Measurements from ENCODE around the gene NOA1. TPM values are rescaled to one million over a fixed set of nuclear protein-coding genes. Genes with fewer than 3 reads are reported as not detected.

NOA1 gene
- total and polyA plus RNA-seq, 11 donors = 5.3 to 23.0 (median 12.2) TPM

DNA sequence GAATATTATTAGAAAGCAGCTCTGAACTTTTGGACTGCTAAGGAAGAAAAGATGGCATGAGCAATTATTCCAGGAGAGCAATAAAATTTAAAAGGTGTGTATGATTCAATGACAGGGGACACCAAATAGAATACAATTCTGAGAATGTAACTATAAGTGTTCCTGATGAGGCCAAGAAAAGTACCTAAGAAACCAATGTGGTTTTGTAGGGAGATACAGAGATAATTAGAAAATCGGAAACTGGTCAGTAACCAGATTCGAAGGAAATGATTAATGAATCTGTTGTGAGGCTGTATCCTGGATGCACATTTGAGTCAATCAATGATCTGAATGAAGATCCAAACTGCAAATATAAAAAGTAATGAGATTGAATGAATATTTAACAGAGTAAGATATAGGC is 6.0 kb downstream of the NOA1 start:
- peaks cover 0 to 86% (median 80%) of the 10 kb centered on the region in 9 donors for H3K36me3 ChIP-seq
- intact Hi-C loops (cut with DNase I) = loop anchor here in 2 of 10 donors (5.0 to 10.0 kb wide), 2 partner anchors 57 to 59 kb away; no protein-coding TSS in a partner anchor

DNA sequence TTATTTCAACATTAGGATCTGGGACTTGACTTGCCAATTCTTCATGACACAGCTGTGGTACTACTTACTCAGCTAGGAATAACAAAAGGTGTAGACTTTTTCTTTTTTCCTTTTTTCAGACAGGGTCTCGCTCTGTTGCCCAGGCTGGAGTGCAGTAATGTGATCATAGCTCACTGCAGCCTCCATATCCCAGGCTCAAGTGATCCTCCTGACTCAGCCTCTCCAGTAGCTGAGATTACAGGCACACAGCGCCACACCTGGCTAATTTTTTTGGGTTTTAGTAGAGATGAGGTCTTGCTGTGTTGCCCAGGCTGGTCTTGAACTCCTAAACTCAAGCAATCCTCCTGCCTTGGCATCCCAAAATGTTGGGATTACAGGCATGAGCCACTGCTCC is 16.3 kb downstream of the NOA1 start:
- peaks cover 0 to 11% (median 4%) of the 10 kb centered on the region in 12 donors for H3K4me1 ChIP-seq
- TF ChIP-seq, protein P1, sequence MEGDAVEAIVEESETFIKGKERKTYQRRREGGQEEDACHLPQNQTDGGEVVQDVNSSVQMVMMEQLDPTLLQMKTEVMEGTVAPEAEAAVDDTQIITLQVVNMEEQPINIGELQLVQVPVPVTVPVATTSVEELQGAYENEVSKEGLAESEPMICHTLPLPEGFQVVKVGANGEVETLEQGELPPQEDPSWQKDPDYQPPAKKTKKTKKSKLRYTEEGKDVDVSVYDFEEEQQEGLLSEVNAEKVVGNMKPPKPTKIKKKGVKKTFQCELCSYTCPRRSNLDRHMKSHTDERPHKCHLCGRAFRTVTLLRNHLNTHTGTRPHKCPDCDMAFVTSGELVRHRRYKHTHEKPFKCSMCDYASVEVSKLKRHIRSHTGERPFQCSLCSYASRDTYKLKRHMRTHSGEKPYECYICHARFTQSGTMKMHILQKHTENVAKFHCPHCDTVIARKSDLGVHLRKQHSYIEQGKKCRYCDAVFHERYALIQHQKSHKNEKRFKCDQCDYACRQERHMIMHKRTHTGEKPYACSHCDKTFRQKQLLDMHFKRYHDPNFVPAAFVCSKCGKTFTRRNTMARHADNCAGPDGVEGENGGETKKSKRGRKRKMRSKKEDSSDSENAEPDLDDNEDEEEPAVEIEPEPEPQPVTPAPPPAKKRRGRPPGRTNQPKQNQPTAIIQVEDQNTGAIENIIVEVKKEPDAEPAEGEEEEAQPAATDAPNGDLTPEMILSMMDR (IDR thresholded peaks at IDR 0.05) = no peak
- TF ChIP-seq POLR2A (IDR thresholded peaks at IDR 0.05) = no peak
- no peak overlapping the region for H3K4me3 ChIP-seq
- WGBS, 4 donors = 97 to 100% (median 99%) methylated on average over 2 of the region's 2 CpGs
- DNase-seq = no peak
- no peak for ATAC-seq
- H3K9me3 ChIP-seq = no peaks in the 10 kb centered on the region
- intact Hi-C loops (cut with DNase I) = no loop called here
- H3K36me3 ChIP-seq = peaks cover 0 to 55% (median 49%) of the 10 kb centered on the region in 9 donors
- H3K27me3 ChIP-seq = no peaks in the 10 kb centered on the region
- no peak overlapping the region for H3K27ac ChIP-seq

More for the DNA sequence above, 6.0 kb downstream of the NOA1 start:
- 95 to 97% (median 96%) methylated on average over 2 of the region's 2 CpGs for WGBS, 4 donors
- no peak overlapping the region for H3K27ac ChIP-seq
- ATAC-seq (no peak), DNase-seq (no peak)
- H3K9me3 ChIP-seq = peaks cover 0 to 20% (median 10%) of the 10 kb centered on the region in 12 donors
- no peak overlapping the region for H3K4me3 ChIP-seq
- H3K4me1 ChIP-seq = peaks cover 0 to 23% (median 15%) of the 10 kb centered on the region in 12 donors
- no peak for TF ChIP-seq POLR2A (IDR thresholded peaks at IDR 0.05)
- TF ChIP-seq, protein P1 (IDR thresholded peaks at IDR 0.05) = no peak
- no peaks in the 10 kb centered on the region for H3K27me3 ChIP-seq

DNA sequence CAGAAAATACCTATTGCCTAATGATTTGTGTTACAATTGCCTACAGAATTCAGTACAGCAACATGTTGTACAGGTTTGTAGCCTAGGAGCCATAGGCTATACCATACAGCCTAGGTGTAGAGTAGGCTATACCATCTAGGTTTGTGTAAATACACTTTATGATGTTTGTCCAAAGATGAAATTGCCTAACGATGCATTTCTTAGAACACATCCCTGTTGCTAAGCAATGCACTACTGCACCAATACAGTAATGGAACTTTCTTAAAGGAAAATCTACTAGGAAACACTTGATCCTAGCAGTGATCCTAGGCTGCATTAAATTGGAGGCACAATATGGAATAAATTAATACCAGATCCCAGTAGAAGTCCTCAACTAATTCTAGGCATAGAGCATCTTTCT is 18.3 kb downstream of the NOA1 start:
- intact Hi-C loops (cut with DNase I) = no loop called here
- Histone ChIP-seq H3K9me3 (no peaks in the 10 kb centered on the region), H3K36me3 (peaks cover 0 to 34% (median 29%) of the 10 kb centered on the region in 9 donors), H3K4me1 (peaks cover 0 to 11% (median 4%) of the 10 kb centered on the region in 12 donors), H3K27ac (peak overlapping the region in 1 of 12 donors; percentile 51), H3K27me3 (no peaks in the 10 kb centered on the region), H3K4me3 (no peak overlapping the region)
- ATAC-seq = no peak
- TF ChIP-seq, protein P1 (IDR thresholded peaks at IDR 0.05) = no peak
- no peak for TF ChIP-seq POLR2A (IDR thresholded peaks at IDR 0.05)
- no peak for DNase-seq
- 78 to 86% (median 85%) methylated on average over 1 of the region's 1 CpG for WGBS, 4 donors

DNA sequence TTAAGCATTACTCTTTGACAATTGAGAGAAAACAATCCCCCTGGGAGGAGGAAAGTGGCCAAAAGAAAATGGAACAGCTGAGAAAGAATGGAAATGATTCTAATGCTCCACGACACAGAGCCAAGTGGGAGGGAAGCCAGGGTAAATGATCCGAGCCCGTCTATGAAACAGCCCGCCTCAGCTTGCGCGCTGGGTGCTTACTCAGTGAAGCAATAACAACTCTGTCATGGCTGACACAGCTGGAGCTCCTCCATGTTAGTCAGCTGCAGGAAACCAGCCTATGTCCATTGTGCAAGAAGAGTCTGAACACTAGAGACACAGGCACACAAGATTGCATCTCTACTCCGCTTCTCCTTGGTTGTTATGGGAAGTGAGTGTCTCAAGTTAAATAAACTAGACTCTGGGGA is 19.3 kb downstream of the NOA1 start:
- no peaks in the 10 kb centered on the region for H3K9me3 ChIP-seq
- intact Hi-C loops (cut with DNase I) = no loop called here
- peak overlapping the region in 7 of 12 donors; percentile 2 to 51 (median 24) for H3K27ac ChIP-seq
- peaks cover 0 to 11% (median 4%) of the 10 kb centered on the region in 12 donors for H3K4me1 ChIP-seq
- H3K4me3 ChIP-seq = peak overlapping the region in 1 of 12 donors; percentile 2
- WGBS, 4 donors = 33 to 50% (median 46%) methylated on average over 7 of the region's 7 CpGs
- TF ChIP-seq, protein P1 (IDR thresholded peaks at IDR 0.05) = no peak
- TF ChIP-seq POLR2A (IDR thresholded peaks at IDR 0.05) = no peak
- H3K27me3 ChIP-seq = no peaks in the 10 kb centered on the region
- peak; percentile 92 to 98 (median 98) for ATAC-seq
- H3K36me3 ChIP-seq = peaks cover 0 to 25% (median 19%) of the 10 kb centered on the region in 9 donors
- DNase-seq = peak; percentile 80 to 92 (median 84)

Measured in heart left ventricle (tissue), 16 donors.